T-helper 2 cell (primary cell): ENCODE results near the gene PCYOX1L.
"Not testable (repeated sequence)": the region's sequence is repeated elsewhere in the genome, so short reads cannot be mapped to it uniquely, and the experiment has no call there.

ENCODE experiments used
- DNase-seq, 5 experiments: peaks; one replicate each; pipeline versions ENCODE4 v3.0.0 to v3.0.0-alpha.2; 2012 to 2022

Gene PCYOX1L

GRCh38 chr5:149387982-149388381, 30.1 kb downstream of the PCYOX1L start:
- DNase-seq = no peak

GRCh38 chr5:149388498-149389190, 30.8 kb downstream of the PCYOX1L start:
- no peak for DNase-seq

- no peak for DNase-seq
These were observed 32.0 kb downstream of the PCYOX1L start for GRCh38 chr5:149389552-149390495.

- not testable (repeated sequence) for DNase-seq
These were observed 33.2 kb downstream of the PCYOX1L start for GRCh38 chr5:149391076-149391475.

GRCh38 chr5:149391524-149391923, 33.7 kb downstream of the PCYOX1L start:
- DNase-seq = no peak

GRCh38 chr5:149392718-149393117, 34.9 kb downstream of the PCYOX1L start:
- DNase-seq = peak in 1 of 5 experiments; percentile 72

GRCh38 chr5:149394996-149395395, 37.1 kb downstream of the PCYOX1L start:
- not testable (repeated sequence) for DNase-seq

- DNase-seq = no peak
These were observed 39.7 kb downstream of the PCYOX1L start for GRCh38 chr5:149397530-149397929.

- not testable (repeated sequence) for DNase-seq
These were observed 41.0 kb downstream of the PCYOX1L start for GRCh38 chr5:149398747-149399266.

GRCh38 chr5:149399775-149400174, 41.9 kb downstream of the PCYOX1L start:
- DNase-seq = no peak

- DNase-seq = no peak
These were observed 42.5 kb downstream of the PCYOX1L start for GRCh38 chr5:149400304-149400703.

GRCh38 chr5:149401051-149401450, 43.2 kb downstream of the PCYOX1L start:
- no peak for DNase-seq

GRCh38 chr5:149402291-149402690, 44.4 kb downstream of the PCYOX1L start:
- no peak for DNase-seq

GRCh38 chr5:149403923-149404745, 46.3 kb downstream of the PCYOX1L start:
- DNase-seq = no peak

- DNase-seq = no peak
These were observed 47.1 kb downstream of the PCYOX1L start for GRCh38 chr5:149404746-149405549.

- DNase-seq = no peak
These were observed 47.8 kb downstream of the PCYOX1L start for GRCh38 chr5:149405550-149406202.

- no peak for DNase-seq
These were observed 48.5 kb downstream of the PCYOX1L start for GRCh38 chr5:149406203-149406978.

GRCh38 chr5:149406979-149407306, 49.1 kb downstream of the PCYOX1L start:
- DNase-seq = no peak

GRCh38 chr5:149407323-149408251, 49.7 kb downstream of the PCYOX1L start:
- DNase-seq = no peak
